Spleen (tissue), 11 donors: ENCODE results near the gene MARCHF10. TPM values are rescaled to one million over a fixed set of nuclear protein-coding genes. Genes with fewer than 3 reads are reported as not detected.

Experiments used
- DNase-seq: peaks from one replicate; pipeline ENCODE4 v3.0.0-alpha.2; 2020
- H3K27ac ChIP-seq, 8 donors: fragments of 200-600 bp; sonication (generic) in 7 of 8; 1 replicate in 4 of 8; 2 replicates in 4 of 8; pipeline versions ENCODE4 v1.5.0 to v1.8.0; 2016 to 2021; ENCODE audit warnings: inconsistent platforms in 4 of 8, mild to moderate bottlenecking in 4 of 8, moderate library complexity in 1 of 8
- H3K27me3 ChIP-seq, 7 donors: fragments of 200-600 bp; sonication (generic) in 6 of 7; replicated peaks in 1 of 7; 1 replicate in 4 of 7; 2 replicates in 3 of 7; pipeline versions ENCODE4 v1.5.0 to v1.8.0; 2016 to 2021; ENCODE audit warnings: inconsistent platforms in 3 of 7, mild to moderate bottlenecking in 1 of 7
- H3K36me3 ChIP-seq, 6 donors: fragments of 200-600 bp; sonication (generic) in 5 of 6; 1 replicate in 4 of 6; 2 replicates in 2 of 6; pipeline versions ENCODE4 v1.5.0 to v1.8.0; 2016 to 2021; ENCODE audit warnings: inconsistent platforms in 2 of 6
- H3K4me1 ChIP-seq, 6 donors: fragments of 200-600 bp; sonication (generic) in 5 of 6; 1 replicate in 3 of 6; 2 replicates in 3 of 6; pipeline versions ENCODE4 v1.5.0 to v1.8.0; 2016 to 2021; ENCODE audit warnings: inconsistent platforms in 3 of 6
- H3K4me3 ChIP-seq, 8 donors: fragments of 200-600 bp; sonication (generic) in 7 of 8; 1 replicate in 4 of 8; 2 replicates in 4 of 8; pipeline versions ENCODE4 v1.5.0 to v1.8.0; 2016 to 2021; ENCODE audit warnings: inconsistent platforms in 4 of 8, mild to moderate bottlenecking in 4 of 8, moderate library complexity in 2 of 8
- H3K9me3 ChIP-seq, 8 donors: fragments of 200-600 bp; sonication (generic) in 7 of 8; 1 replicate in 4 of 8; 2 replicates in 4 of 8; pipeline versions ENCODE4 v1.5.0 to v1.8.0; 2016 to 2021; ENCODE audit warnings: inconsistent platforms in 4 of 8
- CTCF ChIP-seq, 11 experiments: fragments of 200-600 bp in 7 of 11; fragments of 450-650 bp in 4 of 11; sonication (generic) in 4 of 11; IDR thresholded peaks in 8 of 11; conservative IDR thresholded peaks in 3 of 11; 1 replicate in 7 of 11; 2 replicates in 4 of 11; pipeline versions ENCODE4 v1.4.0 to v1.8.0; 2016 to 2021; ENCODE audit warnings: antibody characterized with exemption in 11 of 11, inconsistent platforms in 4 of 11, mild to moderate bottlenecking in 1 of 11
- POLR2A ChIP-seq, 3 donors: fragments of 450-650 bp; IDR thresholded peaks; one replicate each; pipeline ENCODE4 v1.5.1; 2017; ENCODE audit warnings: antibody characterized with exemption in 3 of 3, mild to moderate bottlenecking in 1 of 3
- POLR2AphosphoS5 ChIP-seq, 3 donors: sonication (generic); formaldehyde crosslinking; IDR thresholded peaks; one replicate each; pipeline ENCODE4 v1.5.1; 2017; ENCODE audit warnings: antibody characterized with exemption in 3 of 3
- whole genome bisulfite sequencing, 5 donors: extraction: QIAGEN DNeasy Blood & Tissue Kit in 3 of 5; methylation state at CpG; one replicate each; pipeline versions ENCODE4 v1.1.5 to v1.1.7; 2013 to 2018; 5-methylcytosine and 5-hydroxymethylcytosine counted together
- intact Hi-C: fragments of 100-400 bp; cut with DNase I; formaldehyde crosslinking; loops from one replicate; pipeline ENCODE4 v1.15.0; 2023; ENCODE audit warnings: low total_unique reads
- polyA plus RNA-seq, 3 donors: library from polyadenylated mRNA; stranded (reverse); fragments of 200-250 nt; gene quantifications; one replicate each; pipeline ENCODE4 v1.2.1, GENCODE V29; 2013
- total RNA-seq, 7 donors: library from RNA; depleted of rRNA in 3 of 7; stranded (reverse); fragments of >200 nt in 3 of 7; fragmentation: NEBNext Ultra II Directional in 4 of 7; extraction: Animal tissue kit (Norgen Biotek cat#: 25700) in 4 of 7; gene quantifications; one replicate each; pipeline versions ENCODE4 v1.1.0 to v1.2.1, GENCODE V29; 2016 to 2021
- donor health status: healthy with polysubstance abuse.
- donor health status: DM: no; HTN: no; CAD: no; lungs with moderate emphysema.
- donor health status: DM: no; HTN: no; CAD: no.
- donor health status: Bipolar disorder and iron deficiency.
- donor health status: healthy.
- donor health status: DM: no; HTN: no; CAD: no.
- donor health status: DM: yes; HTN: yes; CAD: no.

The MARCHF10 gene
- total and polyA plus RNA-seq, 10 donors, result 0.15 to 0.32 (median 0.26) TPM; not detected in 7

GRCh38 chr17:62715882-62716390 is 92.2 kb downstream of the MARCHF10 start:
- DNase-seq, result no peak
- intact Hi-C loops, result no loop called here

GRCh38 chr17:62714016-62714777 is 93.9 kb downstream of the MARCHF10 start:
- H3K9me3 ChIP-seq, result no peaks in the 10 kb centered on the region
- intact Hi-C loops, result no loop called here
- no peaks in the 10 kb centered on the region for H3K4me1 ChIP-seq
- H3K4me3 ChIP-seq, result no peak overlapping the region
- no peak overlapping the region for H3K27ac ChIP-seq
- peaks cover 0 to 11% (median 0%) of the 10 kb centered on the region in 7 donors for H3K27me3 ChIP-seq
- TF ChIP-seq POLR2AphosphoS5 (IDR thresholded peaks at IDR 0.05) (no peak), POLR2A (IDR thresholded peaks at IDR 0.05) (no peak), CTCF (IDR thresholded peaks at IDR 0.05 in 8 of 11, conservative IDR thresholded peaks at IDR 0.05 in 3 of 11) (no peak)
- WGBS, 5 donors, result 90 to 94% (median 90%) methylated on average over 7 to 8 of the region's 8 CpGs
- no peaks in the 10 kb centered on the region for H3K36me3 ChIP-seq
- DNase-seq, result no peak

More at GRCh38 chr17:62715882-62716390, 92.2 kb downstream of the MARCHF10 start:
- Histone ChIP-seq H3K4me1 (peaks cover 0 to 11% (median 0%) of the 10 kb centered on the region in 6 donors), H3K4me3 (no peak overlapping the region), H3K9me3 (no peaks in the 10 kb centered on the region), H3K36me3 (no peaks in the 10 kb centered on the region), H3K27ac (no peak overlapping the region), H3K27me3 (peaks cover 0 to 11% (median 0%) of the 10 kb centered on the region in 7 donors)
- 92 to 97% (median 96%) methylated on average over 17 to 18 of the region's 18 CpGs for WGBS, 5 donors
- TF ChIP-seq POLR2AphosphoS5 (IDR thresholded peaks at IDR 0.05) (no peak), POLR2A (IDR thresholded peaks at IDR 0.05) (no peak), CTCF (IDR thresholded peaks at IDR 0.05 in 8 of 11, conservative IDR thresholded peaks at IDR 0.05 in 3 of 11) (no peak)

- H3K36me3 ChIP-seq, result no peaks in the 10 kb centered on the region
- H3K27ac ChIP-seq, result no peak overlapping the region
- intact Hi-C loops, result no loop called here
- WGBS, 5 donors, result 92 to 94% (median 93%) methylated on average over 17 of the region's 17 CpGs
- no peak overlapping the region for H3K4me3 ChIP-seq
- peaks cover 0 to 9% (median 5%) of the 10 kb centered on the region in 8 donors for H3K9me3 ChIP-seq
- no peak for TF ChIP-seq POLR2AphosphoS5 (IDR thresholded peaks at IDR 0.05)
- TF ChIP-seq POLR2A (IDR thresholded peaks at IDR 0.05), result no peak
- no peak for TF ChIP-seq CTCF (IDR thresholded peaks at IDR 0.05 in 8 of 11, conservative IDR thresholded peaks at IDR 0.05 in 3 of 11)
- H3K4me1 ChIP-seq, result no peaks in the 10 kb centered on the region
- DNase-seq, result no peak
- H3K27me3 ChIP-seq, result peaks cover 0 to 11% (median 0%) of the 10 kb centered on the region in 7 donors
Measured at GRCh38 chr17:62713086-62713881, 94.8 kb downstream of the MARCHF10 start.
